Uterus (tissue), 2 donors: ENCODE results near the gene NOS1.

ENCODE experiments used
- POLR2A ChIP-seq, 2 donors: fragments of 450-650 bp; IDR thresholded peaks; one replicate each; pipeline ENCODE4 v1.6.1; 2016; ENCODE audit warnings: antibody characterized with exemption in 2 of 2, mild to moderate bottlenecking in 1 of 2, moderate library complexity in 1 of 2
- TF ChIP-seq, protein P1 (sequence below), 4 experiments: fragments of 200-600 bp in 2 of 4; fragments of 450-650 bp in 2 of 4; sonication (generic) in 2 of 4; IDR thresholded peaks; one replicate each; pipeline ENCODE4 v1.5.1; 2016 to 2019; ENCODE audit warnings: antibody characterized with exemption in 4 of 4, mild to moderate bottlenecking in 2 of 4, moderate library complexity in 1 of 4

DNA sequence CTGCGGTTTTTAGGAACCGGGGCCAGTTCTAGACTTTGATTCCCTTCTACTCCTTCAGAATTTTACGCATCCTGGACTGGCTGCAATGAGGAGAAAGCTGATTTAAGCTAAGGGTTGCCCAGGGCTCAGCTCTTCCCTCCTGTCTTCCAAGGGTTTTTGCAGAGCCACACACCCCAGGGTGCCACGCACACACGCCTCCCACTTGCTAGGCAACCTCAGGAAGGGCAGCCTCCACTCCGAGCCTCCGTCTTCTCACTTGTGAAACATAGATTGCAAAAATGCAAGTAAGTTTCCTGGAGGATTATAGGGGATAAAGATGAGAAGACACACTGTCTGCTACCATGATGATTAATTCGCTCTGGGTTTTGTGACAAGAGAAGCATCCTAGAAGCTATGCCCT lies 31.7 kb downstream of the NOS1 start:
- TF ChIP-seq, protein P1, sequence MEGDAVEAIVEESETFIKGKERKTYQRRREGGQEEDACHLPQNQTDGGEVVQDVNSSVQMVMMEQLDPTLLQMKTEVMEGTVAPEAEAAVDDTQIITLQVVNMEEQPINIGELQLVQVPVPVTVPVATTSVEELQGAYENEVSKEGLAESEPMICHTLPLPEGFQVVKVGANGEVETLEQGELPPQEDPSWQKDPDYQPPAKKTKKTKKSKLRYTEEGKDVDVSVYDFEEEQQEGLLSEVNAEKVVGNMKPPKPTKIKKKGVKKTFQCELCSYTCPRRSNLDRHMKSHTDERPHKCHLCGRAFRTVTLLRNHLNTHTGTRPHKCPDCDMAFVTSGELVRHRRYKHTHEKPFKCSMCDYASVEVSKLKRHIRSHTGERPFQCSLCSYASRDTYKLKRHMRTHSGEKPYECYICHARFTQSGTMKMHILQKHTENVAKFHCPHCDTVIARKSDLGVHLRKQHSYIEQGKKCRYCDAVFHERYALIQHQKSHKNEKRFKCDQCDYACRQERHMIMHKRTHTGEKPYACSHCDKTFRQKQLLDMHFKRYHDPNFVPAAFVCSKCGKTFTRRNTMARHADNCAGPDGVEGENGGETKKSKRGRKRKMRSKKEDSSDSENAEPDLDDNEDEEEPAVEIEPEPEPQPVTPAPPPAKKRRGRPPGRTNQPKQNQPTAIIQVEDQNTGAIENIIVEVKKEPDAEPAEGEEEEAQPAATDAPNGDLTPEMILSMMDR (IDR thresholded peaks at IDR 0.05), result no peak
- TF ChIP-seq POLR2A (IDR thresholded peaks at IDR 0.05), result no peak
